ENCODE data around the gene NTM.

Gene NTM

GRCh38 chr11:131446590-131447275, 76.3 kb downstream of the NTM start:
- no peaks in the 10 kb centered on the region for H3K36me3 ChIP-seq (ENCODE audit: insufficient read depth, low read length)
- no peak overlapping the region for H3K4me3 ChIP-seq (ENCODE audit: low read length)
- no peaks in the 10 kb centered on the region for H3K9me3 ChIP-seq (ENCODE audit: low read length)

DNA sequence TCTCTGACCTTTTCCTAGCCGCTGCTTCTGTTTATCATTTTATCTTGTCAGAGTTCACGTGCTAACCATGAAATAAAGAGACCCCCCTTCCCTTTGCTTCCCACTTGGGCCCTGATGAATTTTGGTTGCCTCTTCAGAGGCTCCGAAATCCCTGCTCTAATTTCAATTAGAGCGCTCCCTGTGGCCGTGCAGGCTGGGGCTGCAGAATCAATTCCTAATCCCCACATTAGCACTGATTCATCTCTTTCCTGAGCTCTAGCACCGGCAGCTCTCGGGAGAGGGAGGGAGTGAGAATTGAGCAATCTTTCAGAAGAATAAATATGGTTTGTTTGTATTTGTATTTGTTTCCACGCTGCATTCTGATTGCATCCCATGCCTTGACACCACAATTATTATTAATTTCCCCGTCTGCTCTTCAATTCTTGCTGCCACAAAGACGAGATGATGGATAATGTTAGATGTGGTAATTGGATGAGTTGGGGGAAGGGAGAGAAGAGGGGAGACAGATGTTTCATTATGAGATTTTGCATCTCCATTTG, 76.9 kb downstream of the NTM start:
- H3K27me3 ChIP-seq (ENCODE audit: insufficient read depth, low read length): no peaks in the 10 kb centered on the region
- no peaks in the 10 kb centered on the region for H3K36me3 ChIP-seq (ENCODE audit: insufficient read depth, low read length)
- H3K4me3 ChIP-seq (ENCODE audit: low read length): no peak overlapping the region
- no peaks in the 10 kb centered on the region for H3K9me3 ChIP-seq (ENCODE audit: low read length)
- H2AFZ ChIP-seq (ENCODE audit: low read depth, low read length): no peak overlapping the region
- H3K4me1 ChIP-seq (ENCODE audit: insufficient read depth, low read length): no peaks in the 10 kb centered on the region

More at GRCh38 chr11:131446590-131447275, 76.3 kb downstream of the NTM start:
- no peak overlapping the region for H2AFZ ChIP-seq (ENCODE audit: low read depth, low read length)
- H3K27me3 ChIP-seq (ENCODE audit: insufficient read depth, low read length): no peaks in the 10 kb centered on the region
- no peaks in the 10 kb centered on the region for H3K4me1 ChIP-seq (ENCODE audit: insufficient read depth, low read length)

GRCh38 chr11:131447898-131448297, 77.5 kb downstream of the NTM start:
- Histone ChIP-seq H3K36me3 (ENCODE audit: insufficient read depth, low read length) (no peaks in the 10 kb centered on the region), H2AFZ (ENCODE audit: low read depth, low read length) (no peak overlapping the region), H3K4me1 (ENCODE audit: insufficient read depth, low read length) (no peaks in the 10 kb centered on the region), H3K9me3 (ENCODE audit: low read length) (no peaks in the 10 kb centered on the region), H3K27me3 (ENCODE audit: insufficient read depth, low read length) (no peaks in the 10 kb centered on the region), H3K4me3 (ENCODE audit: low read length) (no peak overlapping the region)

DNA sequence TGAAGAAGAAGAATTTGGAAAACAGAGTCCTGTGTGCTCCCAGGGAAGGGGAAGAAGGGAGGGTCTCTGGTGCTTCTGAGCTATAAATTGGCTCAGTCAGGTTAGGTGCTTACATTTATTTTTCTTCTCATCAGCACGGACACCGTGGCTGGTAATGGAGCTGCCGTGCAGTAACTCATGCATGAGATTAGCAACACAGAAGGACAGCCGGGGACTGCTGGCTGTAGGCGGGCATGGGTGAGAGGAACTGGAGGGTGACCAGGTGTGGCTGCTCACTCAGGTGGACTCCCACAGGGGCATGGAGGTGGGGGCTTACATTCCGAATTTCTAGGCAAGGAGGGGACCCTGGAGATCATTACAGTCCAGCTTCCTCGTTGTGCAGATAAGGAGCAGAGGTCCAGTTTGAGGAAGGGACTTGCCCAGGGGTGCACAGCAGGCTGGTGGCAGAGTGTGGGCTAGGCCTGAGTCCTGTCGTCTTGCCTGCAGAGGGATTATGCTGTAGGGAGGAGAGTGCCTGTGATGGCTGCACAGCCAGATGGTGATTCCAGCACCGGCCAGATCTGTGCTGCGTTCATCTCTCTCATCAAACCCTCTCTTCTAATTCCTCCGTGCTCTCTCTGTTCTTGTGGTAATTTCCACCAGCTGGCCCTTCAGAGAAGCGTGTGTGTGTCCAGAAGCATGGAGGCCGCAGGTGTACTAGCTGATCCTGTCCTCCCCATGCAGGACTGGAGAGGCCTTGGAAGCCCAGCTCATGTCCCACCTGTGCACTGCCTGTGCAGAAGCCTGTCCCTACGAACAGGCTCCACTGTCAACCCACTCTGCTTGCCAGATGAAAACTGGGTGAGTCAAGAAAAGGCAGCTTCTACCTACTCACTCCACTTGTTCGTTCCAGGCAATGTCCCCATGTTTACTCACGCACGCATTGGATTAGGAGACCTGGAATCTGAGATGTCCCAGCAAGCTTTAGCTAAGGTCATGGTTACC, 78.9 kb downstream of the NTM start:
- Histone ChIP-seq H2AFZ (ENCODE audit: low read depth, low read length) (no peak overlapping the region), H3K9me3 (ENCODE audit: low read length) (no peaks in the 10 kb centered on the region), H3K36me3 (ENCODE audit: insufficient read depth, low read length) (no peaks in the 10 kb centered on the region), H3K27me3 (ENCODE audit: insufficient read depth, low read length) (no peaks in the 10 kb centered on the region), H3K4me1 (ENCODE audit: insufficient read depth, low read length) (no peaks in the 10 kb centered on the region), H3K4me3 (ENCODE audit: low read length) (no peak overlapping the region)

GRCh38 chr11:131454490-131454889, 84.1 kb downstream of the NTM start:
- no peaks in the 10 kb centered on the region for H3K36me3 ChIP-seq (ENCODE audit: insufficient read depth, low read length)
- H3K4me3 ChIP-seq (ENCODE audit: low read length): no peak overlapping the region
- H3K9me3 ChIP-seq (ENCODE audit: low read length): no peaks in the 10 kb centered on the region
- no peaks in the 10 kb centered on the region for H3K4me1 ChIP-seq (ENCODE audit: insufficient read depth, low read length)
- H3K27me3 ChIP-seq (ENCODE audit: insufficient read depth, low read length): no peaks in the 10 kb centered on the region
- H2AFZ ChIP-seq (ENCODE audit: low read depth, low read length): no peak overlapping the region

- H2AFZ ChIP-seq (ENCODE audit: low read depth, low read length): no peak overlapping the region
- H3K36me3 ChIP-seq (ENCODE audit: insufficient read depth, low read length): no peaks in the 10 kb centered on the region
- H3K4me3 ChIP-seq (ENCODE audit: low read length): no peak overlapping the region
- H3K9me3 ChIP-seq (ENCODE audit: low read length): no peaks in the 10 kb centered on the region
- H3K4me1 ChIP-seq (ENCODE audit: insufficient read depth, low read length): no peaks in the 10 kb centered on the region
- no peaks in the 10 kb centered on the region for H3K27me3 ChIP-seq (ENCODE audit: insufficient read depth, low read length)
Measured at GRCh38 chr11:131454989-131455388, 84.6 kb downstream of the NTM start.

GRCh38 chr11:131455843-131456704, 85.7 kb downstream of the NTM start:
- H3K36me3 ChIP-seq (ENCODE audit: insufficient read depth, low read length): no peaks in the 10 kb centered on the region
- no peak overlapping the region for H3K4me3 ChIP-seq (ENCODE audit: low read length)
- H3K27me3 ChIP-seq (ENCODE audit: insufficient read depth, low read length): no peaks in the 10 kb centered on the region
- H2AFZ ChIP-seq (ENCODE audit: low read depth, low read length): no peak overlapping the region
- no peaks in the 10 kb centered on the region for H3K9me3 ChIP-seq (ENCODE audit: low read length)
- H3K4me1 ChIP-seq (ENCODE audit: insufficient read depth, low read length): no peaks in the 10 kb centered on the region

- Histone ChIP-seq H3K36me3 (ENCODE audit: insufficient read depth, low read length) (no peaks in the 10 kb centered on the region), H3K27me3 (ENCODE audit: insufficient read depth, low read length) (no peaks in the 10 kb centered on the region), H3K9me3 (ENCODE audit: low read length) (no peaks in the 10 kb centered on the region), H2AFZ (ENCODE audit: low read depth, low read length) (no peak overlapping the region), H3K4me3 (ENCODE audit: low read length) (no peak overlapping the region), H3K4me1 (ENCODE audit: insufficient read depth, low read length) (no peaks in the 10 kb centered on the region)
Measured at GRCh38 chr11:131457163-131457562, 86.7 kb downstream of the NTM start.

GRCh38 chr11:131458421-131458820, 88.0 kb downstream of the NTM start:
- Histone ChIP-seq H3K27me3 (ENCODE audit: insufficient read depth, low read length) (no peaks in the 10 kb centered on the region), H3K36me3 (ENCODE audit: insufficient read depth, low read length) (no peaks in the 10 kb centered on the region), H2AFZ (ENCODE audit: low read depth, low read length) (no peak overlapping the region), H3K9me3 (ENCODE audit: low read length) (no peaks in the 10 kb centered on the region), H3K4me3 (ENCODE audit: low read length) (no peak overlapping the region), H3K4me1 (ENCODE audit: insufficient read depth, low read length) (no peaks in the 10 kb centered on the region)

DNA sequence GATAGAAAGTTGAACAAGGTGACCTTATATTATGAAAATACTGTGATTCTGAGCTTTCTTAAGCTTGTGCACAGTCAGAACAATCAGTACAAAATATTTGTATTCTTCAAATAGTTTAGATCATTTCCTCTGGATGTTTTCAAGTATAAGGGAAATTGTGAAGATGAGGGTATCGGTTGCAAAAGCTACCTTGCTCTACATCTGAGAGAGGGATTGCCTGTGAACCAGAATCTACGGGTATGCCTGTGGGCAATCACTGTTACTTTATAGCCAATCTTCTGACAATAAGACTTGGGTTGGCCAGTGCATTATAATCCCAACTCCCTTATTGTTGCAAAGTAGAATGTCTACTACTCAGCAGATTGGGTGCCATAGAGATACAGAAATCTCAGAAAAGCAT, 90.5 kb downstream of the NTM start:
- H3K27me3 ChIP-seq (ENCODE audit: insufficient read depth, low read length): no peaks in the 10 kb centered on the region
- H3K36me3 ChIP-seq (ENCODE audit: insufficient read depth, low read length): no peaks in the 10 kb centered on the region
- no peaks in the 10 kb centered on the region for H3K9me3 ChIP-seq (ENCODE audit: low read length)
- no peak overlapping the region for H3K4me3 ChIP-seq (ENCODE audit: low read length)
- no peak overlapping the region for H2AFZ ChIP-seq (ENCODE audit: low read depth, low read length)
- H3K4me1 ChIP-seq (ENCODE audit: insufficient read depth, low read length): no peaks in the 10 kb centered on the region

- Histone ChIP-seq H3K27me3 (ENCODE audit: insufficient read depth, low read length) (no peaks in the 10 kb centered on the region), H3K4me3 (ENCODE audit: low read length) (no peak overlapping the region), H3K4me1 (ENCODE audit: insufficient read depth, low read length) (no peaks in the 10 kb centered on the region), H3K36me3 (ENCODE audit: insufficient read depth, low read length) (no peaks in the 10 kb centered on the region), H2AFZ (ENCODE audit: low read depth, low read length) (no peak overlapping the region), H3K9me3 (ENCODE audit: low read length) (no peaks in the 10 kb centered on the region)
Measured at GRCh38 chr11:131462622-131463021, 92.2 kb downstream of the NTM start.

DNA sequence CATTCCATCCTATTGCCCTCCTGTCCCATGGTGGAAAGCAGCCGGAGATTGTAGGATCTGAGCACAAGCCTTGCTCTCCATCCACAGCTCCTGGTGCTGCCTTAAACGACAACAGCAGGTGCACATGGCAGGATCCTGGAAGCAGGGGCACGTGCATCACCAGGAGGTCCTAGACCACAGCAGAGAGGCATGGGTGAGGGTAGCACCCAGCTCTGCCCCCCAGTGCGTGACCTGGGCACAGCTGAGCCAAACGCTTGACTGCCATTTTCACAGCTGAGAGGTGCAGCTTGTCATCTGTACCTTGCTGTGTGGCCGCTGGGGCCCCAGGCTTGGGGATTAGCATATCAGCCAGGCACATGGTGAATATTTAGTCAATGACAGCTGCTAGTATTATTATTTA, 92.7 kb downstream of the NTM start:
- Histone ChIP-seq H3K9me3 (ENCODE audit: low read length) (no peaks in the 10 kb centered on the region), H3K27me3 (ENCODE audit: insufficient read depth, low read length) (no peaks in the 10 kb centered on the region), H3K36me3 (ENCODE audit: insufficient read depth, low read length) (no peaks in the 10 kb centered on the region), H2AFZ (ENCODE audit: low read depth, low read length) (no peak overlapping the region), H3K4me3 (ENCODE audit: low read length) (no peak overlapping the region), H3K4me1 (ENCODE audit: insufficient read depth, low read length) (peaks cover 3% of the 10 kb centered on the region)

Measured in neuron (in vitro differentiated cells).